HK-2 (cell line): ENCODE results near the gene CPNE7.
"Not testable (repeated sequence)": the region's sequence is repeated elsewhere in the genome, so short reads cannot be mapped to it uniquely, and the experiment has no call there.

Experiments used
- DNase-seq: peaks from one replicate; pipeline ENCODE4 v3.0.0-alpha.2; 2018; ENCODE audit not compliant: unreplicated experiment

The CPNE7 gene

GRCh38 chr16:89623511-89624261 is 48.1 kb downstream of the CPNE7 start:
- DNase-seq, result no peak

GRCh38 chr16:89624777-89625761 is 49.5 kb downstream of the CPNE7 start:
- DNase-seq, result no peak

GRCh38 chr16:89629827-89630610 is 54.5 kb downstream of the CPNE7 start:
- no peak for DNase-seq

GRCh38 chr16:89633064-89633631 is 57.6 kb downstream of the CPNE7 start:
- DNase-seq, result peak; percentile 82

GRCh38 chr16:89634463-89635385 is 59.2 kb downstream of the CPNE7 start:
- DNase-seq, result not testable (repeated sequence)

GRCh38 chr16:89636663-89637062 is 61.1 kb downstream of the CPNE7 start:
- DNase-seq, result no peak

- DNase-seq, result no peak
Measured at GRCh38 chr16:89637379-89637778, 61.8 kb downstream of the CPNE7 start.

GRCh38 chr16:89638455-89638854 is 62.9 kb downstream of the CPNE7 start:
- no peak for DNase-seq

GRCh38 chr16:89639385-89639784 is 63.8 kb downstream of the CPNE7 start:
- DNase-seq, result no peak

- no peak for DNase-seq
Measured at GRCh38 chr16:89641458-89642119, 66.0 kb downstream of the CPNE7 start.

- no peak for DNase-seq
Measured at GRCh38 chr16:89642574-89642973, 67.0 kb downstream of the CPNE7 start.

- no peak for DNase-seq
Measured at GRCh38 chr16:89643769-89644300, 68.3 kb downstream of the CPNE7 start.

- no peak for DNase-seq
Measured at GRCh38 chr16:89645122-89645521, 69.6 kb downstream of the CPNE7 start.

- DNase-seq, result no peak
Measured at GRCh38 chr16:89646270-89646669, 70.7 kb downstream of the CPNE7 start.
